Upper lobe of left lung (tissue), 6 donors: ENCODE measurements around the gene SZT2. TPM values are rescaled to one million over a fixed set of nuclear protein-coding genes. Genes with fewer than 3 reads are reported as not detected.

Source experiments
- ATAC-seq, 2 donors: fragments of 200-7000 bp; cut with Tn5 transposase; one replicate each; pipeline ENCODE4 v1.9.1; 2022; ENCODE audit warnings: mild to moderate bottlenecking in 2 of 2, moderate library complexity in 2 of 2; ENCODE audit not compliant: low FRiP score in 2 of 2
- DNase-seq, 2 donors: peaks; one replicate each; pipeline ENCODE4 v3.0.0-alpha.2; 2019 to 2020
- H3K27ac ChIP-seq, 4 donors: fragments of 200-600 bp; sonication (generic); one replicate each; pipeline ENCODE4 v1.5.1; 2016 to 2019
- H3K27me3 ChIP-seq, 4 donors: fragments of 200-600 bp; sonication (generic); one replicate each; pipeline ENCODE4 v1.5.1; 2017 to 2019
- H3K36me3 ChIP-seq, 4 donors: fragments of 200-600 bp; sonication (generic); one replicate each; pipeline ENCODE4 v1.5.1; 2016 to 2019
- H3K4me1 ChIP-seq, 4 donors: fragments of 200-600 bp; sonication (generic); one replicate each; pipeline ENCODE4 v1.5.1; 2018 to 2019
- H3K4me3 ChIP-seq, 4 donors: fragments of 200-600 bp; sonication (generic); one replicate each; pipeline ENCODE4 v1.5.1; 2017 to 2019; ENCODE audit warnings: mild to moderate bottlenecking in 2 of 4, moderate library complexity in 1 of 4
- H3K9me3 ChIP-seq, 4 donors: fragments of 200-600 bp; sonication (generic); one replicate each; pipeline ENCODE4 v1.5.1; 2018 to 2019
- EP300 ChIP-seq, 4 donors: sonication (generic); formaldehyde crosslinking; IDR thresholded peaks; one replicate each; pipeline ENCODE4 v1.5.1; 2017; ENCODE audit warnings: antibody characterized with exemption in 4 of 4, control low read depth in 2 of 4
- POLR2A ChIP-seq, 4 donors: fragments of 450-650 bp; IDR thresholded peaks; one replicate each; pipeline ENCODE4 v1.5.1; 2016 to 2017; ENCODE audit warnings: antibody characterized with exemption in 4 of 4, mild to moderate bottlenecking in 2 of 4
- POLR2AphosphoS5 ChIP-seq, 2 donors: sonication (generic); formaldehyde crosslinking; IDR thresholded peaks; one replicate each; pipeline ENCODE4 v1.5.1; 2017; ENCODE audit warnings: antibody characterized with exemption in 2 of 2
- WGBS, 2 donors: methylation state at CpG; one replicate each; pipeline ENCODE4 v1.1.5; 2017 to 2018; 5-methylcytosine and 5-hydroxymethylcytosine counted together
- total RNA-seq, 6 donors: library from RNA; depleted of rRNA in 4 of 6; stranded (reverse); fragments of >200 nt in 4 of 6; gene quantifications; one replicate each; pipeline versions ENCODE4 v1.1.0 to v1.2.1, GENCODE V29; 2016 to 2021
- TF ChIP-seq, protein P1 (sequence below), 6 experiments: fragments of 450-650 bp in 4 of 6; fragments of 200-600 bp in 2 of 6; sonication (generic) in 2 of 6; IDR thresholded peaks; one replicate each; pipeline ENCODE4 v1.5.1; 2016 to 2019; ENCODE audit warnings: antibody characterized with exemption in 6 of 6
- donor health status: DM: no; HTN: no; CAD: no; lungs with moderate emphysema.
- donor health status: DM: no; HTN: yes; CAD: no; lungs with severe emphysema.

Gene SZT2
- total RNA-seq, 6 donors from 2014 or later: 33.3 to 184 (median 57.0) TPM

GRCh38 chr1:43448955-43449707, 59.4 kb downstream of the SZT2 start:
- Histone ChIP-seq H3K4me3 (no peak overlapping the region), H3K9me3 (no peaks in the 10 kb centered on the region), H3K36me3 (peaks cover 32 to 81% (median 72%) of the 10 kb centered on the region in 4 donors), H3K27me3 (no peaks in the 10 kb centered on the region), H3K4me1 (peaks cover 8 to 20% (median 11%) of the 10 kb centered on the region in 4 donors), H3K27ac (no peak overlapping the region)
- no peak for ATAC-seq
- TF ChIP-seq EP300 (IDR thresholded peaks at IDR 0.05): no peak
- no peak for TF ChIP-seq POLR2A (IDR thresholded peaks at IDR 0.05)
- TF ChIP-seq, protein P1, sequence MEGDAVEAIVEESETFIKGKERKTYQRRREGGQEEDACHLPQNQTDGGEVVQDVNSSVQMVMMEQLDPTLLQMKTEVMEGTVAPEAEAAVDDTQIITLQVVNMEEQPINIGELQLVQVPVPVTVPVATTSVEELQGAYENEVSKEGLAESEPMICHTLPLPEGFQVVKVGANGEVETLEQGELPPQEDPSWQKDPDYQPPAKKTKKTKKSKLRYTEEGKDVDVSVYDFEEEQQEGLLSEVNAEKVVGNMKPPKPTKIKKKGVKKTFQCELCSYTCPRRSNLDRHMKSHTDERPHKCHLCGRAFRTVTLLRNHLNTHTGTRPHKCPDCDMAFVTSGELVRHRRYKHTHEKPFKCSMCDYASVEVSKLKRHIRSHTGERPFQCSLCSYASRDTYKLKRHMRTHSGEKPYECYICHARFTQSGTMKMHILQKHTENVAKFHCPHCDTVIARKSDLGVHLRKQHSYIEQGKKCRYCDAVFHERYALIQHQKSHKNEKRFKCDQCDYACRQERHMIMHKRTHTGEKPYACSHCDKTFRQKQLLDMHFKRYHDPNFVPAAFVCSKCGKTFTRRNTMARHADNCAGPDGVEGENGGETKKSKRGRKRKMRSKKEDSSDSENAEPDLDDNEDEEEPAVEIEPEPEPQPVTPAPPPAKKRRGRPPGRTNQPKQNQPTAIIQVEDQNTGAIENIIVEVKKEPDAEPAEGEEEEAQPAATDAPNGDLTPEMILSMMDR (IDR thresholded peaks at IDR 0.05): no peak
- no peak for TF ChIP-seq POLR2AphosphoS5 (IDR thresholded peaks at IDR 0.05)
- WGBS, 2 donors: 88 to 93% methylated on average over 10 to 11 of the region's 11 CpGs
- peak in 1 of 2 donors; percentile 14 for DNase-seq

GRCh38 chr1:43449708-43450069, 60.0 kb downstream of the SZT2 start:
- ATAC-seq (no peak), DNase-seq (peak in 1 of 2 donors; percentile 10)
- no peak overlapping the region for H3K27ac ChIP-seq
- no peak overlapping the region for H3K4me3 ChIP-seq
- peaks cover 30 to 76% (median 66%) of the 10 kb centered on the region in 4 donors for H3K36me3 ChIP-seq
- WGBS, 2 donors: 73 to 79% methylated on average over 5 of the region's 5 CpGs
- peaks cover 9 to 25% (median 14%) of the 10 kb centered on the region in 4 donors for H3K4me1 ChIP-seq
- H3K27me3 ChIP-seq: no peaks in the 10 kb centered on the region
- H3K9me3 ChIP-seq: no peaks in the 10 kb centered on the region
- TF ChIP-seq, protein P1 (IDR thresholded peaks at IDR 0.05): no peak
- TF ChIP-seq POLR2AphosphoS5 (IDR thresholded peaks at IDR 0.05) (no peak), EP300 (IDR thresholded peaks at IDR 0.05) (no peak), POLR2A (IDR thresholded peaks at IDR 0.05) (no peak)

- H3K4me3 ChIP-seq: no peak overlapping the region
- no peak for TF ChIP-seq EP300 (IDR thresholded peaks at IDR 0.05)
- TF ChIP-seq POLR2A (IDR thresholded peaks at IDR 0.05): no peak
- TF ChIP-seq, protein P1 (IDR thresholded peaks at IDR 0.05): no peak
- no peak for TF ChIP-seq POLR2AphosphoS5 (IDR thresholded peaks at IDR 0.05)
- ATAC-seq (no peak), DNase-seq (peak in 1 of 2 donors; percentile 13)
- peaks cover 11 to 27% (median 19%) of the 10 kb centered on the region in 4 donors for H3K4me1 ChIP-seq
- peak overlapping the region in 1 of 4 donors; percentile 36 for H3K27ac ChIP-seq
- no peaks in the 10 kb centered on the region for H3K9me3 ChIP-seq
- H3K27me3 ChIP-seq: no peaks in the 10 kb centered on the region
- whole genome bisulfite sequencing, 2 donors: 82 to 93% methylated on average over 9 to 10 of the region's 10 CpGs
- peaks cover 30 to 69% (median 63%) of the 10 kb centered on the region in 4 donors for H3K36me3 ChIP-seq
Measured at GRCh38 chr1:43450251-43450941, 60.7 kb downstream of the SZT2 start.

- Histone ChIP-seq H3K4me3 (no peak overlapping the region), H3K4me1 (peaks cover 11 to 27% (median 19%) of the 10 kb centered on the region in 4 donors), H3K27me3 (no peaks in the 10 kb centered on the region), H3K9me3 (no peaks in the 10 kb centered on the region), H3K36me3 (peaks cover 28 to 61% (median 57%) of the 10 kb centered on the region in 4 donors), H3K27ac (peak overlapping the region in 1 of 4 donors; percentile 27)
- 78 to 84% methylated on average over 5 to 11 of the region's 12 CpGs for WGBS, 2 donors
- ATAC-seq (no peak), DNase-seq (peak in 1 of 2 donors; percentile 19)
- no peak for TF ChIP-seq POLR2AphosphoS5 (IDR thresholded peaks at IDR 0.05)
- TF ChIP-seq EP300 (IDR thresholded peaks at IDR 0.05): no peak
- TF ChIP-seq POLR2A (IDR thresholded peaks at IDR 0.05): no peak
- TF ChIP-seq, protein P1 (IDR thresholded peaks at IDR 0.05): no peak
Measured at GRCh38 chr1:43451157-43451591, 61.5 kb downstream of the SZT2 start.
